Measurements from ENCODE around the gene MAP1LC3A. TPM values are rescaled to one million over a fixed set of nuclear protein-coding genes. Genes with fewer than 3 reads are reported as not detected.
A peak's percentile ranks its signal among the peaks of the same experiment; 100 is the strongest.
"Not testable (repeated sequence)": the region's sequence is repeated elsewhere in the genome, so short reads cannot be mapped to it uniquely, and the experiment has no call there.

MAP1LC3A gene
- total and polyA plus RNA-seq, 2 experiments from 2014 or later = 80.3 to 83.1 TPM

GRCh38 chr20:34516247-34517113, 42.0 kb upstream of the MAP1LC3A start, which contains the start of gene DYNLRB1:
Gene DYNLRB1 (plus strand): TSS chr20:34516422. CDS start chr20:34516459, 37 bp downstream.
- peak within 1 kb of the TSS; percentile 85 for H3K27ac ChIP-seq
- H3K9ac ChIP-seq = peak within 1 kb of the TSS; percentile 94
- in situ Hi-C loops (cut with MboI) = no loop called here
- 1% methylated on average over 48 to 59 of the region's 59 CpGs for WGBS, 2 experiments (ENCODE audit: low coverage in 1 of 2, low lambda C conversion rate in 2 of 2, missing lambda C conversion rate in 2 of 2)
- H3K79me2 ChIP-seq (ENCODE audit: insufficient read depth) = peaks cover 58% of the 10 kb centered on the region
- no peaks in the 10 kb centered on the region for H4K20me1 ChIP-seq (ENCODE audit: insufficient read depth)
- H3K36me3 ChIP-seq (ENCODE audit: low read depth) = peaks cover 20% of the 10 kb centered on the region; the same call in 1 of the 2 replicates
- TF ChIP-seq EZH2phosphoT487 (IDR thresholded peaks at IDR 0.05; ENCODE audit: insufficient read depth, low read depth) (no peak), EZH2 (IDR thresholded peaks at IDR 0.05; ENCODE audit: insufficient read depth, poor library complexity, severe bottlenecking) (no peak)
- no peaks in the 10 kb centered on the region for H3K27me3 ChIP-seq (replicated peaks; ENCODE audit: insufficient read depth)
- no peaks in the 10 kb centered on the region for H3K9me3 ChIP-seq (ENCODE audit: low read depth)
- H3F3A ChIP-seq (ENCODE audit: insufficient read depth) = peaks cover 31% of the 10 kb centered on the region
- peaks cover 12% of the 10 kb centered on the region for H3K4me1 ChIP-seq (ENCODE audit: insufficient read depth)
- peak within 1 kb of the TSS; percentile 88 for H3K4me2 ChIP-seq (ENCODE audit: unreplicated experiment)
- H3K4me3 ChIP-seq = peak within 1 kb of the TSS; percentile 85
- DNase-seq = peak; percentile 99
- H3K9me2 ChIP-seq (ENCODE audit: insufficient read depth) = no peaks in the 10 kb centered on the region
- H2AFZ ChIP-seq = peak within 1 kb of the TSS; percentile 64

GRCh38 chr20:34517114-34517505, 41.4 kb upstream of the MAP1LC3A start:
- H4K20me1 ChIP-seq (ENCODE audit: insufficient read depth) = no peaks in the 10 kb centered on the region
- peaks cover 64% of the 10 kb centered on the region for H3K79me2 ChIP-seq (ENCODE audit: insufficient read depth)
- WGBS, 2 experiments (ENCODE audit: low coverage in 1 of 2, low lambda C conversion rate in 2 of 2, missing lambda C conversion rate in 2 of 2) = 0 to 3% methylated on average over 3 of the region's 3 CpGs
- H3K4me1 ChIP-seq (ENCODE audit: insufficient read depth) = peaks cover 12% of the 10 kb centered on the region
- peak overlapping the region; percentile 94 for H3K9ac ChIP-seq
- H3K4me3 ChIP-seq = peak overlapping the region; percentile 85
- peaks cover 37% of the 10 kb centered on the region for H3F3A ChIP-seq (ENCODE audit: insufficient read depth)
- TF ChIP-seq EZH2phosphoT487 (IDR thresholded peaks at IDR 0.05; ENCODE audit: insufficient read depth, low read depth) = no peak
- no peak for TF ChIP-seq EZH2 (IDR thresholded peaks at IDR 0.05; ENCODE audit: insufficient read depth, poor library complexity, severe bottlenecking)
- in situ Hi-C loops (cut with MboI) = no loop called here
- H2AFZ ChIP-seq = peak overlapping the region; percentile 64
- peaks cover 20% of the 10 kb centered on the region; the same call in 1 of the 2 replicates for H3K36me3 ChIP-seq (ENCODE audit: low read depth)
- no peaks in the 10 kb centered on the region for H3K9me3 ChIP-seq (ENCODE audit: low read depth)
- DNase-seq = no peak
- peak overlapping the region; percentile 85 for H3K27ac ChIP-seq
- no peaks in the 10 kb centered on the region for H3K9me2 ChIP-seq (ENCODE audit: insufficient read depth)
- H3K27me3 ChIP-seq (replicated peaks; ENCODE audit: insufficient read depth) = no peaks in the 10 kb centered on the region
- peak overlapping the region; percentile 88 for H3K4me2 ChIP-seq (ENCODE audit: unreplicated experiment)

- H3K4me3 ChIP-seq; H3K9ac ChIP-seq; DNase-seq; in situ Hi-C loops (cut with MboI); H4K20me1 ChIP-seq (ENCODE audit: insufficient read depth); H3K27ac ChIP-seq; H3K4me2 ChIP-seq (ENCODE audit: unreplicated experiment); H3K9me2 ChIP-seq (ENCODE audit: insufficient read depth); H2AFZ ChIP-seq; H3K27me3 ChIP-seq (replicated peaks; ENCODE audit: insufficient read depth); H3K9me3 ChIP-seq (ENCODE audit: low read depth): not testable (repeated sequence)
- Histone ChIP-seq H3K79me2 (ENCODE audit: insufficient read depth) (peaks cover 81% of the 10 kb centered on the region), H3F3A (ENCODE audit: insufficient read depth) (peaks cover 46% of the 10 kb centered on the region), H3K4me1 (ENCODE audit: insufficient read depth) (peaks cover 26% of the 10 kb centered on the region), H3K36me3 (ENCODE audit: low read depth) (peaks cover 17% of the 10 kb centered on the region; the same call in 1 of the 2 replicates)
- 81 to 84% methylated on average over 7 of the region's 7 CpGs for WGBS, 2 experiments (ENCODE audit: low coverage in 1 of 2, low lambda C conversion rate in 2 of 2, missing lambda C conversion rate in 2 of 2)
Observed at GRCh38 chr20:34518863-34519262, 39.7 kb upstream of the MAP1LC3A start.

- H2AFZ ChIP-seq; in situ Hi-C loops (cut with MboI); H3K9ac ChIP-seq; H3K9me3 ChIP-seq (ENCODE audit: low read depth); H3K9me2 ChIP-seq (ENCODE audit: insufficient read depth); H3K4me2 ChIP-seq (ENCODE audit: unreplicated experiment); DNase-seq; H3K4me3 ChIP-seq; H4K20me1 ChIP-seq (ENCODE audit: insufficient read depth); H3K27ac ChIP-seq; H3K27me3 ChIP-seq (replicated peaks; ENCODE audit: insufficient read depth): not testable (repeated sequence)
- Histone ChIP-seq H3F3A (ENCODE audit: insufficient read depth) (peaks cover 48% of the 10 kb centered on the region), H3K4me1 (ENCODE audit: insufficient read depth) (peaks cover 33% of the 10 kb centered on the region), H3K79me2 (ENCODE audit: insufficient read depth) (peaks cover 83% of the 10 kb centered on the region), H3K36me3 (ENCODE audit: low read depth) (peaks cover 17% of the 10 kb centered on the region; the same call in 1 of the 2 replicates)
- WGBS, 2 experiments (ENCODE audit: low coverage in 1 of 2, low lambda C conversion rate in 2 of 2, missing lambda C conversion rate in 2 of 2) = 87% methylated on average over 10 of the region's 10 CpGs
Observed at GRCh38 chr20:34519841-34520240, 38.7 kb upstream of the MAP1LC3A start.

All from GM23248 (cell line).